Astrocyte of the spinal cord (primary cell): ENCODE data around the gene GGCT.
A peak's percentile ranks its signal among the peaks of the same experiment; 100 is the strongest.

ENCODE experiments used
- DNase-seq: peaks from one replicate; pipeline ENCODE4 v3.0.0; 2011; ENCODE audit warnings: low read depth, low spot score
- H3K4me3 ChIP-seq: 2 replicates; pipeline ENCODE4 v1.5.1; 2011; ENCODE audit warnings: low read depth, mild to moderate bottlenecking, low read length, moderate library complexity
- CTCF ChIP-seq: IDR thresholded peaks from 2 replicates; pipeline ENCODE4 v1.5.1; 2012; ENCODE audit warnings: low read depth, mild to moderate bottlenecking, low read length, inconsistent platforms
- in situ Hi-C: cut with HindIII; loops from 2 replicates; pipeline ENCODE4 v1.10.0; 2017; ENCODE audit warnings: low sequenced_read_pairs

The GGCT gene, protein sequence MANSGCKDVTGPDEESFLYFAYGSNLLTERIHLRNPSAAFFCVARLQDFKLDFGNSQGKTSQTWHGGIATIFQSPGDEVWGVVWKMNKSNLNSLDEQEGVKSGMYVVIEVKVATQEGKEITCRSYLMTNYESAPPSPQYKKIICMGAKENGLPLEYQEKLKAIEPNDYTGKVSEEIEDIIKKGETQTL

GRCh38 chr7:30504301-30505173, at the start of gene GGCT:
Gene GGCT, minus strand, starts transcription at chr7:30504829. Its CDS starts 120 bp downstream, at chr7:30504709.
- no peak for TF ChIP-seq CTCF
- in situ Hi-C loops: no loop called here

DNA sequence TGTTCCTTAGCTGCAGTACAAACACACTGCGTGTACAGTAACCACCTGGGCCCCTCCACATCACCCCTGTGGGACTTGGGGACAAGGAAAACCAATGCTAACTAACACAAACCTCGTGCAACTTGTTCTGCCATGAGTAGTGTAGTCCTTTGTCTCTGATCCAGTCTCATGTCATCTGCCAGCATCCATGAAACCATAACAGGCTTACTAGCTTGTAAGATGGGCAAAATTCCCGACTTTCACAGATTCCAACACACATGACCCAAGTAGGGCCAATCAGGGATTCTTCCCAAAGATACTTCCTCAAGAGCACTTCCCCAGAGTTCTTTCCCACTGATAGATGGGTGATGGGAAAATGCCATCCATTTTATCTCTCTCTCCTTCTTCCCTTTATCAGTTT, 48.9 kb upstream of the GGCT start:
- no peak for TF ChIP-seq CTCF
- no peak overlapping the region for H3K4me3 ChIP-seq
- no peak for DNase-seq
- in situ Hi-C loops: no loop called here

More at GRCh38 chr7:30504301-30505173, at the start of gene GGCT:
- peak within 1 kb of the TSS; percentile 74 for H3K4me3 ChIP-seq
- peak; percentile 98 for DNase-seq

GRCh38 chr7:30553141-30553540, 48.5 kb upstream of the GGCT start:
- no peak overlapping the region for H3K4me3 ChIP-seq
- TF ChIP-seq CTCF: no peak
- in situ Hi-C loops: no loop called here
- DNase-seq: no peak

GRCh38 chr7:30552330-30552729, 47.7 kb upstream of the GGCT start:
- no peak overlapping the region for H3K4me3 ChIP-seq
- no peak for DNase-seq
- no peak for TF ChIP-seq CTCF
- in situ Hi-C loops: no loop called here

DNA sequence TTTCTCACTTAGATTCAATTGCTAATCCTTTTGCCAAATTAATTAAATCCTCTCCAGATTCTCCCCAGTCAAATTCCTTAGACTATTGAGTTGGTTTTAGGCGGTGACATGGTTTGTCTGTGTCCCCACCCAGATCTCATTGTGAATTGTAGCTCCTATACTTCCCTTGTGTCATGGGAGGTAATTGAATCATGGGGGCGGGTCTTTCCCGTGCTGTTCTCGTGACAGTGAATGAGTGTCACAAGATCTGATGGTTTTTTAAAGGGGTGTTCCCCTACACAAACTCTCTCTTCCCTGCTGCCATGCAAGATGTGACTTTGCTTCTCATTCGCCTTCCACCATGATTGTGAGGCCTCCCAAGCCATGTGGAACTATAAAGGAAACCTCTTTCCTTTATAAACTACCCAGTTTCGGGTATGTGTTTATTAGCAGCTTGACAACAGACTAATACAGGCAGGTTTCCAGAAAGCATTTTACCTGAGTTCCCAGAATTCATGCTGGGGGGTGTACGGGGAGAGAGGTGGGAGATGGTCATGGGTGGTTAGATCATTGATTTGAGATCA, 45.4 kb upstream of the GGCT start:
- no peak for DNase-seq
- in situ Hi-C loops: no loop called here
- no peak for TF ChIP-seq CTCF
- no peak overlapping the region for H3K4me3 ChIP-seq

DNA sequence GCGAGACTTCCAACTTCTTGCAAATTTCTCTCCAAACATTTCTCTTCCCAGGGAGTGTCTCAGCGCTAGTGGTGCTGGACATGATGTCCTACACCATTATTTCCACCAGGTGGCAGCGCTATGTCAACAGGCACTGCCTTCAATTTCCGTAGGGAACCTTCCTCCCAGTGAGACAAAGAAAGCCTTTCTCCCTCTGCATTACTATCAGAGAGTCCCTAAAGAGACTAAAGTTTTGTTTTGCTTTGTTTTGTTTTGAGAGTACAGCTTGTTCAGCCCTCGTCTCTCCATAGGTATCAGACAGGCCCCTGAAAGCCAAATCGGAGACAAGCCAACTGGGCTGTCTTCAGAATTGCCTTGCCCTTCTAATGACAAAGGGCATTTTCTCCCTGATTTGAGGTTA, 44.2 kb upstream of the GGCT start:
- DNase-seq: peak; percentile 80
- TF ChIP-seq CTCF: peak; percentile 84
- in situ Hi-C loops: no loop called here
- H3K4me3 ChIP-seq: no peak overlapping the region
